Fibroblast of lung (primary cell): ENCODE data around the gene STAT4.

Experiments used
- CTCF ChIP-seq, 2 donors: IDR thresholded peaks in 1 of 2; conservative IDR thresholded peaks in 1 of 2; 1 replicate in 1 of 2; 2 replicates in 1 of 2; pipeline ENCODE4 v1.5.1; 2011 to 2012; ENCODE audit warnings: low read length in 2 of 2, control low read depth in 1 of 2, inconsistent platforms in 1 of 2, low read depth in 1 of 2, mild to moderate bottlenecking in 1 of 2
- EZH2 ChIP-seq: IDR thresholded peaks from 2 replicates; pipeline ENCODE4 v1.5.1; 2012; ENCODE audit warnings: low read length, control low read depth, mild to moderate bottlenecking; ENCODE audit errors: missing control alignments

GRCh38 chr2:191065785-191066184, 85.0 kb downstream of the STAT4 start:
- no peak for TF ChIP-seq EZH2
- TF ChIP-seq CTCF (conservative IDR thresholded peaks at IDR 0.05 in 1 of 2, IDR thresholded peaks at IDR 0.05 in 1 of 2; ENCODE audit: low read depth in 1 of 2, low read length in 2 of 2), result no peak
